Measurements from ENCODE around the gene ARHGEF16.

Gene ARHGEF16

DNA sequence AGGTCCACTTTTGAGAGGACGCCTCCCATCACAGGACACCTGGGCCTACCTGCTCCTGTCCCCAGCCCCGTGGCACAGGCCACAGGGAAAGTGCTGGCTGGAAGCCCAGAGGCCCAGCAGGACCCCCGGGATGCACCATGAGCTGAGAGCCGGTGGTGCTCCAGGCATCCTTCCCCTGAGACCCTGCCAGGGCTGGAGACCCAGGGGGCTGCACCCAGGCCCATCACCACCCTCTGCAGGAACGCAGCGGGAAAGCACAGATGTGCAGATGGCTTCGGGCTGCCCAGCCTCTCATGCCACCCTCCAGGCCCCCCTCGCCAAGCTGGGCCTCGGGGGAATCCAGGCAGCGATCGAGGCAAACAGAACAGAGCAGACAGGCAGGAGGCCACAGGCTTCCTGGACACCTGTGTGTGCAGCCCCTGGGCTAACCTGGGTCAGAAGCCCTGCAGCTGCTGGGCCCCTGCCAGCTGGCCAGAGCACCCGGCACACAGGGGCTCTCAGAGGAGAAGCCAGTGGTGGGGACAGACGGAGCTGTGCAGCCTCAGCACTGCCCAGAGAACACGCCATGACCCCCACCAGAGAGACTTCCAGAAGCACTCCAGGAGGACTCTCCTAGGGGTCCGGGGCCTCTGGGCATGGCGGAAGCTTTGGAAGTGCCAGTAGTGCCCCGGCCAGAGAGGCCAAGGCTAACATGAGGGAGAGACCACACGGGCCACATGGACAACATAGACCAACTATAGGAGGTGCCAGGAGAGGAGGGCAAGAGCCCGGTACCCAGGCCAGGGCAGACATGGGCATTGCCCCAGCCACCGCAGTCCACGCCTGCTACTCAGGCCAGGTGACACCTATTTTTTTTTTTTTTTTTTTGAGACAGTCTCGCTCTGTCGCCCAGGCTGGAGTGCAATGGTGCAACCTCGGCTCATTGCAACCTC, 71.4 kb downstream of the ARHGEF16 start:
- Histone ChIP-seq H3K9me3 (replicated peaks in 1 of 11) (no peaks in the 10 kb centered on the region), H4K20me1 (peaks cover 44 to 100% (median 97%) of the 10 kb centered on the region in 11 experiments; a peak in 20 of 22 replicates), H3K4me1 (peaks cover 48 to 100% (median 90%) of the 10 kb centered on the region in 10 experiments), H3K27me3 (peaks cover 0 to 44% (median 0%) of the 10 kb centered on the region in 11 experiments; a peak in 8 of 22 replicates), H3K4me2 (peak overlapping the region; percentile 32 to 97 (median 87); a peak in 20 of 22 replicates), H3K9ac (peak overlapping the region in 5 of 11 experiments; percentile 5 to 52 (median 21); a peak in 6 of 22 replicates), H3K27ac (no peak overlapping the region), H3K36me3 (peaks cover 0 to 6% (median 0%) of the 10 kb centered on the region in 11 experiments; a peak in 2 of 22 replicates), H3K4me3 (no peak overlapping the region; a peak in 1 of 20 replicates)
- no peak for TF ChIP-seq Cebpa-rat (IDR thresholded peaks at IDR 0.05)

DNA sequence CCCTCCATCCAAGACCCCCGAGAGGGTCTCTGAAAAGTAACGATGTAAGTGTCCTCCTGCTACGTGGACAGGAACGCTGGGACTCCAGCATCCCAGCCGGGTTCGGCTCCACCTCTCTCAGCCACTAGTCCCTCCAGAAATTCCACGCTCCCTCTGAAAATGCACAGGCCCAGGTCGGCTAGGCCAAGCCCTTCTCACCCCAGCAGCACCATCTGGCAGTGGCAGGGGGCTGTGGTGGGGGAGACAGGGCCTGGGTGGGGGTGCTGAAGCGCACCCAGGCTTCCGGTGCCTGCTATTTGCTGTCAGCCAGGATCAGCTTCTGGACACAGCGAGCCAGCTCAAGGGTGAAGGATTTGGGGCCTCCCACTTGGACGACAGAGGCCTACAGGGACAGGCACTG, 73.3 kb downstream of the ARHGEF16 start:
- peaks cover 33 to 84% (median 73%) of the 10 kb centered on the region in 10 experiments for H3K4me1 ChIP-seq
- H3K9ac ChIP-seq: no peak overlapping the region
- peaks cover 28 to 95% (median 88%) of the 10 kb centered on the region in 11 experiments; a peak in 20 of 22 replicates for H4K20me1 ChIP-seq
- H3K36me3 ChIP-seq: peaks cover 0 to 6% (median 0%) of the 10 kb centered on the region in 11 experiments; a peak in 2 of 22 replicates
- no peaks in the 10 kb centered on the region for H3K9me3 ChIP-seq (replicated peaks in 1 of 11)
- peaks cover 0 to 26% (median 0%) of the 10 kb centered on the region in 11 experiments; a peak in 8 of 22 replicates for H3K27me3 ChIP-seq
- H3K4me2 ChIP-seq: peak overlapping the region in 2 of 11 experiments; percentile 97 to 100; a peak in 2 of 22 replicates
- no peak overlapping the region for H3K27ac ChIP-seq
- no peak overlapping the region for H3K4me3 ChIP-seq
- TF ChIP-seq Cebpa-rat (IDR thresholded peaks at IDR 0.05): no peak

GRCh38 chr1:3529099-3529729, 74.7 kb downstream of the ARHGEF16 start:
- Histone ChIP-seq H3K9ac (peak overlapping the region in 8 of 11 experiments; percentile 19 to 88 (median 79); a peak in 9 of 22 replicates), H3K4me2 (peak overlapping the region; percentile 94 to 100 (median 99)), H3K4me3 (peak overlapping the region in 2 of 10 experiments; percentile 71 to 82; a peak in 1 of 20 replicates), H3K36me3 (peaks cover 0 to 6% (median 0%) of the 10 kb centered on the region in 11 experiments; a peak in 2 of 22 replicates), H3K27me3 (peaks cover 0 to 12% (median 0%) of the 10 kb centered on the region in 11 experiments; a peak in 6 of 22 replicates), H3K9me3 (replicated peaks in 1 of 11) (no peaks in the 10 kb centered on the region), H3K4me1 (peaks cover 28 to 82% (median 68%) of the 10 kb centered on the region in 10 experiments), H4K20me1 (peaks cover 17 to 95% (median 87%) of the 10 kb centered on the region in 11 experiments; a peak in 20 of 22 replicates), H3K27ac (no peak overlapping the region)
- no peak for TF ChIP-seq Cebpa-rat (IDR thresholded peaks at IDR 0.05)

DNA sequence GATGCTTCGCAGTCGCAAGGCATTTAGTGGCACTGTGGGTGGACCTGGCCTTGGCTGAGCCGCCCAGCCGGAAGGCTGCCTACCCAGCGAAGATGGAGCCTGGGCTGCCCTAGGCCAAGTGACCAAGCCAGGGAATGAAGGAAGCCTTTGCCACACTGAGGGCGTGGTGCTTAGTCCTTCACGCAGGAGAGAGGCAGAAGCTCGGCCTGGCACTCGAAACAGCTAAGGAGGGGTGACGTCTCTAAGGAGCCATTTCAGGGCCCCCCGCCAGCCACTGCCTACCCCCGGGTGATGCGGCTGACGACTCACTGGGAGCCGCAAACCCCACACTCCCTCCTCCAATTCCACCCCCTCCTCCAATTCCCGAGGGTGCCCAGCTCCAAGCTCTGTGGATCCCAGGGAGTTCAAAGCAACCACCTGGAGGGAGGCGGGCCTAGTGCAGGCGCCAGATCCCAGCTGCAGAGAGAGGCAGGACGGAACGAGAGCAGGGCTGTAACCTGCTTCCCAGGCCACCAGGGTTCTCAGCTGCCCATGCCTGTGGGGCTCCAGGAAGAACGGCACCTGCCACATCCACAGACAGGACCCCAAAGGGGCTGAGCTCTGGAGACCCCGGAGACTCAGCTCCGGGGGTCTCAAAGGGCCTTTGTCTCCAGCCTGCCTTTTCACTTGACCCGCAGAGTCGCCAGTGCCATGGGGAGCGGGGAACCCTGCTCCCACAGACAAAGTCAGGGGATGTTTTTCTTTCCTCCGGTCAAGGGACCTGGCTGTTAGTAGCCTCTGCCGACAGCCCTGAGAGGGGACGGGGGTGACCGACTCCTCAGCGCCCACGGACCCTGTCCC, 75.8 kb downstream of the ARHGEF16 start:
- Histone ChIP-seq H3K4me1 (peaks cover 28 to 82% (median 68%) of the 10 kb centered on the region in 10 experiments), H3K9me3 (replicated peaks in 1 of 11) (no peaks in the 10 kb centered on the region), H3K27ac (peak overlapping the region; percentile 35 to 80 (median 70); a peak in 16 of 22 replicates), H3K4me3 (peak overlapping the region; percentile 60 to 82 (median 70)), H3K36me3 (peaks cover 0 to 6% (median 0%) of the 10 kb centered on the region in 11 experiments; a peak in 2 of 22 replicates), H3K9ac (peak overlapping the region; percentile 71 to 88 (median 77)), H3K27me3 (peaks cover 0 to 7% (median 0%) of the 10 kb centered on the region in 11 experiments; a peak in 2 of 22 replicates), H3K4me2 (peak overlapping the region; percentile 94 to 100 (median 99)), H4K20me1 (peaks cover 9 to 95% (median 87%) of the 10 kb centered on the region in 11 experiments; a peak in 20 of 22 replicates)
- TF ChIP-seq Cebpa-rat (IDR thresholded peaks at IDR 0.05): no peak

Data from BLaER1 treated with 17β-estradiol and CSF1 and Interleukin-3, amounts not matched to agents 10 nM and 100 nM (cell line).